NOMO-1 treated with DMSO at 0.1 percent for 48 hours (cell line): ENCODE measurements around the gene GJA4.

Experiments
- DNase-seq: peaks from one replicate; lab custom pipeline; 2025; ENCODE audit not compliant: unreplicated experiment; lab: John Stamatoyannopoulos, UW

Gene GJA4

GRCh38 chr1:34792868-34793727 is at the start of gene GJA4:
GJA4 (plus strand) TSS chr1:34792999; CDS start chr1:34794214, 1,215 bp downstream.
- DNase-seq = no peak

DNA sequence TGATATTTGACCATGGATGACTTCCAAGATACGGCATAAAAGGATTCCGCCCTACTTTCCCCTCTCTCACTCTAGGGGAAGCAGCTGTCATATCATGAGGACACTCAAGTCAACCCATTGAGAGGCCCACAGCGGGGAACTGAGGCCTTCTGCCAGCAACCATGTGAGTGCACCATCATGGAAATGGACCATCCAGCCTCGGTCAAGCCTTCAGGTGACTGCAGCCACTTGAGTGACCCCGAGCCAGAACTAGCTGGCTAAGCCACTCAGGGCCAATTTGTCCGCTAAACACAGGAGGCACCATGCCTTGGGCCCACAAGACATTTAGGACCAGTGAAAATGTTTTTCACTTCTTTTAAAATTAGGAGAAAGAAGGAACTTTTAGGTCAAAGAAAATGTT is 49.0 kb upstream of the GJA4 start:
- DNase-seq = no peak

DNA sequence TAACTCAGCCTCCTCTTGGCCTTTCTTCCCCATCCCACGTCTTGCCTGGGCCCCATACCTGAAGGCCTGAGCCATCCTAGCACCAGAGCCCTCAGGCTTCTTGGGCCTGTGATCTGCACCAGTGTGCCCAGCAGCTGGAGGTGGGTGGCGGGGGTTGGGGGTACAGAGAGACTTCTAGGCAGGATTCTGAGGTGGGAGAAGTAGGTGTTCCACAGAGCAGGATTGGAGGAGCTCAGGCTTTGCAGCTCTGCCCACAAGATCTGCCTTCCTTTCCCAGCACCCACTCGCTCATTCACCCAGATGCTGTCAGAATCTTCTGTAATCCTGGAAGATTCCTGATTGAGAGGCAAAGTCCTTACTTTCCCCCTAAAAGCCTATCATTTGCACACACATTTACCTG is 47.9 kb upstream of the GJA4 start:
- DNase-seq = no peak

- DNase-seq = no peak
Measured at GRCh38 chr1:34745666-34746065, 47.1 kb upstream of the GJA4 start.

GRCh38 chr1:34746101-34746500 is 46.7 kb upstream of the GJA4 start:
- no peak for DNase-seq

GRCh38 chr1:34746785-34747637 is 45.8 kb upstream of the GJA4 start:
- DNase-seq = no peak

GRCh38 chr1:34747638-34747941 is 45.2 kb upstream of the GJA4 start:
- no peak for DNase-seq

GRCh38 chr1:34749992-34750391 is 42.8 kb upstream of the GJA4 start:
- DNase-seq = no peak

GRCh38 chr1:34750610-34751009 is 42.2 kb upstream of the GJA4 start:
- DNase-seq = no peak

GRCh38 chr1:34753163-34753562 is 39.6 kb upstream of the GJA4 start:
- DNase-seq = no peak

- DNase-seq = no peak
Measured at GRCh38 chr1:34754964-34755637, 37.7 kb upstream of the GJA4 start, which contains the start of gene GJB5. GJB5 (plus strand) TSS chr1:34755047; CDS start chr1:34757331, 2,284 bp downstream.

GRCh38 chr1:34755961-34756360 is 36.8 kb upstream of the GJA4 start:
- DNase-seq = no peak

GRCh38 chr1:34757386-34757785 is 35.4 kb upstream of the GJA4 start:
- no peak for DNase-seq

DNA sequence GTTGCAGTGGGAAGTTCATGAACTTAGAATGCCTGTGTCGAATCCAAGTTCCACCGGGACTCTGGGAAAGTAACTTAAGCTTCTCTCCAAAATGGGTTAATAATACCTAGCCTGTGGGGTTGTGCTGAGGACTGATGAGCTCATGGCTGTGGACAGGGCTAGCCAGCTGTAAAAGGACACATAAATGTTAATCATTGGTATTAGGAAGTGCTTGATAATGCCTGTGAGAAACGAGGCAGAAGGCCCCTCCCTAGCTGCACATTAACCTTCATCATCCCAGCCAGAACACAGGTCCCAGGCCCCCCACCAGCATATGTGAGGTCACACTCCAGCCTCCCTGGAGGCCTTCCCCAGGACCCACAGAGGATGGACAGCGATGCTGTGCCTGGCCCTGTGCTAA is 34.0 kb upstream of the GJA4 start:
- no peak for DNase-seq

DNA sequence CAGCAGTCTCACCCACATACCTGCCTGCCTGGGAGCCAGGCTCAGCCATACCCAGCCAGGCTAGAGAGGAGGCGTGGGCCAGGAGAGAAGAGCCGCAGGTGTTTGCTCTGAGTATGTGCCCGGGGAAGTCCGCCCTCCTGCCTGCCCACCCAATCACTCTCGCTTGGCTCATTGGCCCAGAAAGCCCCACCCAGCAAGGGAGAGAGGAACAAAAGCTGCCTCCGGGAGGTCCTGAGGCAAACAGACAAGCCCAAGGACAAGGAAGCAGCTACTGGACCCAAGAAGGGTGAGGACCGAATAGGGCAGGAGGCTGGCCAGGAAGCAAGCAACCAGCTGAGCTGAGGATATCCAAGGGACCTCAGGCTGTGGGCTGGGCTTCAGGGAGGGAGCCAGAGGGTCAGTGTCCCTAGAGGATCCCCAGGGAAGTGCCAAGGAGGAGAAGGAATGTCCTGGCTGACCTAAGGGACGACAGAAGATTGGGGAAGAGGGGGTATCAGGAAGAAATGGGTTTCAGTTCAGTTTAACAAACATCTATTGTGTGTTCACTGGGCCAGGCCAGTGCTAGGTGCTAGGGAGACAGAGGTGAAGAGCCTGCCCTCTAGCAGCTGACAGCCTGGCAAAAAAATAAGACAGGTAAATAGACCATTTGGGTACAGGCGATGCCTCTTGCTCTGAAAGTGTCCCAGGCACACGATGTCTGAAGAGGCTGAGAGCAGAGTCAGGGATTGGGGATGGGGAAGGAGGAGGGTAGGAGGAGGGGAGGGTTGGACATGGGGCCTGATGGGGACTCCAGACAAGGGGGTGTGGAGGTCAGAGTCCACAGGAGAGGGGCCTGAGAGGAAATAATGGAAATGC is 33.1 kb upstream of the GJA4 start, which contains the start of gene GJB4:
GJB4 (plus strand) TSS at position 238 of the 855 bp plus-strand sequence. CDS start 1,515 bp downstream, outside the sequence.
- DNase-seq = no peak

- no peak for DNase-seq
Measured at GRCh38 chr1:34761176-34761761, 31.5 kb upstream of the GJA4 start.

DNA sequence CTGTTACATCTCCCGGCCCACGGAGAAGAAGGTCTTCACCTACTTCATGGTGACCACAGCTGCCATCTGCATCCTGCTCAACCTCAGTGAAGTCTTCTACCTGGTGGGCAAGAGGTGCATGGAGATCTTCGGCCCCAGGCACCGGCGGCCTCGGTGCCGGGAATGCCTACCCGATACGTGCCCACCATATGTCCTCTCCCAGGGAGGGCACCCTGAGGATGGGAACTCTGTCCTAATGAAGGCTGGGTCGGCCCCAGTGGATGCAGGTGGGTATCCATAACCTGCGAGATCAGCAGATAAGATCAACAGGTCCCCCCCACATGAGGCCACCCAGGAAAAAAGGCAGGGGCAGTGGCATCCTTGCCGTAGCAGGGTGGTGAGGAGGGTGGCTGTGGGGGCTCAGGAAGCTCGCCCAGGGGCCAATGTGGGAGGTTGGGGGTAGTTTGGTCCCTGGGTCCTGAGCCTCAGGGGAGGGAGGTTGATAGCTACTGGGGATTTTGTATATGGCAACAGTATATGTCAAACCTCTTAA is 31.0 kb upstream of the GJA4 start:
- DNase-seq = no peak

DNA sequence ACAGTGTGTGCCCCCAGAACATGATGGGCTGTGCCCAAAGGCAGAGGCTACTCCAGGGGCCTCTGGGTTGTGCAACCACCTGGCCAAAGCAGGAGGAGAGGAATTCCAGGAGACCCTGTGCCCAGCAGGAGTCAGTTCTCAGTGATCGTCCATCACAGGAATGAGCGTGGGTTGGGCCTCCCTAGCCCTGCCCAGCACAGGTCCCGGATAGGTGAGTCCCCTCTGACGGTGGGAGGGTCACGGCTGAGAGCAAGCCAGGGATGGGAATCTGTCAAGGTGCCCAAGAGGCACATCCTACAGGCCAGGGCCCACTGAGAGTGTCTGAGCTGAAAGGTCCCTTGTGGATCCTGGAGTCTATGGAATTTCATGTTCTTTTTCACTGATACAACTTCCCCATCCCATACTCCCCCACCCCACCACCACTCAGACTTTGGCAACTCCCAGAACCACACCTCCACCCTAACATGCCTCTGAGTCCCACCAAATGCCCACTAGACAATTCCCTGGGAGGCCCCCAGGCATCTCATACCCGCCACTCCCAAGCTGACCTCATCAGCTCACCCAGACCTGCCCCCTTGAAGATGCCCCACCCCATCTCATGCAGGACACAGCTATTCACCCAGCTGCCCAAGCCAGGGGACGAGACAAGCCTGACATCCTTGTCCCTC is 30.2 kb upstream of the GJA4 start:
- no peak for DNase-seq

- no peak for DNase-seq
Measured at GRCh38 chr1:34763142-34763781, 29.5 kb upstream of the GJA4 start.
